ENCODE results near the gene GSTT2B. TPM values are rescaled to one million over a fixed set of nuclear protein-coding genes. Genes with fewer than 3 reads are reported as not detected.
"Not testable (repeated sequence)": the region's sequence is repeated elsewhere in the genome, so short reads cannot be mapped to it uniquely, and the experiment has no call there.

The GSTT2B gene
- total RNA-seq: 4.8 and 5.4 TPM in 2 replicates
- long read RNA-seq, partial matches to known transcripts: 0 of 1 reads
- long read RNA-seq, other reads (novel, unspliced or antisense): 0 of 1 reads

DNA sequence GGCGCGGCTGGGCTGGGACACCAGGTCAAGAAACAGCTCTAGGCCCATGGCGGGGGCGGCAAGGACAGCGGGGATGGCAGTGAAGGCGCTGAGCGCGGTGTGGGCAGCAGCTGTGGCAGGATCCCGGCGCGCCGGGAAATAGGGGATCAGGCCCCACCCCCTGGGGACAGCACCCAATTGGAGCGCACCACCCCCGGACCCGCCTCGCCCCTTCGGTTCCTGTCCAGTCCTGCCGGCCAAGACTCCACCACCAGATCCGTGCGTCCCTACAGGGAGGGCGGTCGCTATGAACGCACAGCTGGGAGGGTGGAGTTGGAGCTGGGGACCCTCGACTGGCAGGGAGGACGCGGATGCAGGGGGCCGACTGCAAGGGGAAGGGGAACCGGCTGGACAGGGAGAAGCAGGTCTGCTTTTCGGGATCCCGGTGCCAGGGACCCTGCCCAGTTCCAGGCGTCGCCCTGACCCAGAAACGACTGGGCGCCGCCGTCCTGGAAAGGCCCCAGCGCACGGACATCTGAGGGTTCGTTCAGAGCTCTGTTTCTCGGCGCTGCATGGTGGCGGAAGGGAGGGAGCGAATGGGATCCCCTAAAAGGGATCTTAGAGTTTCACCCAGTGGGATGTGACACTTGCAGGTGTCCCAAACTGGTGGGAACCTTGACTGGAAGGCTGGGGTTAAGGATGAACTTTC is at the start of gene GSTT2B:
Gene GSTT2B (minus strand): TSS at position 112 of the 688 bp plus-strand sequence. CDS start 64 bp downstream, at position 48.
- not testable (repeated sequence) for H3K4me1 Mint-ChIP-seq (ENCODE audit: low read depth); H3K9me3 Mint-ChIP-seq (ENCODE audit: low read depth); H3K27ac Mint-ChIP-seq; H3K27me3 Mint-ChIP-seq; DNase-seq (ENCODE audit: low spot score, unreplicated experiment); H3K36me3 Mint-ChIP-seq (ENCODE audit: insufficient read depth); H3K4me3 Mint-ChIP-seq (ENCODE audit: low read depth)

GRCh38 chr22:24010018-24010391 is 49.0 kb upstream of the GSTT2B start:
- Mint-ChIP-seq H3K9me3 (ENCODE audit: low read depth) (peaks cover 4% of the 10 kb centered on the region), H3K27ac (peak overlapping the region; percentile 22), H3K27me3 (peaks cover 3% of the 10 kb centered on the region), H3K4me3 (ENCODE audit: low read depth) (peak overlapping the region; percentile 52), H3K36me3 (ENCODE audit: insufficient read depth) (no peaks in the 10 kb centered on the region), H3K4me1 (ENCODE audit: low read depth) (peaks cover 22% of the 10 kb centered on the region)
- no peak for DNase-seq (ENCODE audit: low spot score, unreplicated experiment)
- TF ChIP-seq, protein P1, sequence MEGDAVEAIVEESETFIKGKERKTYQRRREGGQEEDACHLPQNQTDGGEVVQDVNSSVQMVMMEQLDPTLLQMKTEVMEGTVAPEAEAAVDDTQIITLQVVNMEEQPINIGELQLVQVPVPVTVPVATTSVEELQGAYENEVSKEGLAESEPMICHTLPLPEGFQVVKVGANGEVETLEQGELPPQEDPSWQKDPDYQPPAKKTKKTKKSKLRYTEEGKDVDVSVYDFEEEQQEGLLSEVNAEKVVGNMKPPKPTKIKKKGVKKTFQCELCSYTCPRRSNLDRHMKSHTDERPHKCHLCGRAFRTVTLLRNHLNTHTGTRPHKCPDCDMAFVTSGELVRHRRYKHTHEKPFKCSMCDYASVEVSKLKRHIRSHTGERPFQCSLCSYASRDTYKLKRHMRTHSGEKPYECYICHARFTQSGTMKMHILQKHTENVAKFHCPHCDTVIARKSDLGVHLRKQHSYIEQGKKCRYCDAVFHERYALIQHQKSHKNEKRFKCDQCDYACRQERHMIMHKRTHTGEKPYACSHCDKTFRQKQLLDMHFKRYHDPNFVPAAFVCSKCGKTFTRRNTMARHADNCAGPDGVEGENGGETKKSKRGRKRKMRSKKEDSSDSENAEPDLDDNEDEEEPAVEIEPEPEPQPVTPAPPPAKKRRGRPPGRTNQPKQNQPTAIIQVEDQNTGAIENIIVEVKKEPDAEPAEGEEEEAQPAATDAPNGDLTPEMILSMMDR (IDR thresholded peaks at IDR 0.05; ENCODE audit: unreplicated experiment): no peak

GRCh38 chr22:24009227-24010017 is 48.4 kb upstream of the GSTT2B start:
- no peak for DNase-seq (ENCODE audit: low spot score, unreplicated experiment)
- peaks cover 3% of the 10 kb centered on the region for H3K27me3 Mint-ChIP-seq
- peak overlapping the region; percentile 52 for H3K4me3 Mint-ChIP-seq (ENCODE audit: low read depth)
- peak overlapping the region; percentile 10 for H3K27ac Mint-ChIP-seq
- TF ChIP-seq, protein P1 (IDR thresholded peaks at IDR 0.05; ENCODE audit: unreplicated experiment): no peak
- H3K9me3 Mint-ChIP-seq (ENCODE audit: low read depth): peaks cover 4% of the 10 kb centered on the region
- peaks cover 22% of the 10 kb centered on the region for H3K4me1 Mint-ChIP-seq (ENCODE audit: low read depth)
- H3K36me3 Mint-ChIP-seq (ENCODE audit: insufficient read depth): no peaks in the 10 kb centered on the region

DNA sequence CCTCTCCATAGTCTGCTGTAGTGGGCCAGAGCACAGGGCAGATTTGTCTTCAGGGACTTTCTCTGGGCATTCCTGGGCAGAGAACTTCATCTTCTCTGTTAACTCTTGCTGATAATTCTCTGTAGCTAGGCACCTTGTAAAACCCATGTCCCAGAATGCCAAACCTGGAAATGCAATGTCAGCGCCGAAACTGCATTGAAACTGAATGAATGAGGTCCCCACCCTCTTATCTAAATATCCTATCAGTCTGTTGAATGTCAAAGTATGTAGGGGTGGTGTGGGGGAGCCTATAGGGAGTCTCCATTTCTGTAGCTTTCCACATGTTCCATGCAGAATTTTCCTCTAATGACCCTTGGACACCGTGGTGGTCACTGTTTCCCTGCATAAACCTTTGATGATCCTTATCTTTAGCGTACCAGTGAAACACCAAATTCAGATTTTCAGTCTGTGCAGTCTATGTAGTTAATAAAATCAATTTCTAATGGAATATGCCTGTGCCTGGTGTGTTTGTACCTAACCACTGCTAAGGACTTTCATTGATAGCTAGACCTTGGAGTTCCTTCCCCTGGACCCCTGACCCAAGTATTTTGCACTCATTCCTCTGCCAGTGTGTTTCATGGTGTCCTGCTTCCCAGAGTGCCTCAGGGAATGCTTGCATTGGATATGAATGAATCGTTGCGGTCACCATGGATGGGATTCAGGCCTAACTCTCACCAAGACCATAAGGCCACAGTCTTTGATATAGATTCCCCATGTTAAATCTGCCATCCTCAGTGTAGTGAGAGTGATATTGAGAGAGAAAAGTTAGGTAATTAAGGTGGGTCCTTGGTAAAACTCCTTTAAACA is 47.6 kb upstream of the GSTT2B start:
- Mint-ChIP-seq H3K9me3 (ENCODE audit: low read depth) (peaks cover 4% of the 10 kb centered on the region), H3K4me1 (ENCODE audit: low read depth) (peaks cover 21% of the 10 kb centered on the region), H3K27me3 (peaks cover 3% of the 10 kb centered on the region), H3K36me3 (ENCODE audit: insufficient read depth) (no peaks in the 10 kb centered on the region), H3K27ac (peak overlapping the region; percentile 10), H3K4me3 (ENCODE audit: low read depth) (no peak overlapping the region)
- no peak for DNase-seq (ENCODE audit: low spot score, unreplicated experiment)
- TF ChIP-seq, protein P1 (IDR thresholded peaks at IDR 0.05; ENCODE audit: unreplicated experiment): no peak

- Mint-ChIP-seq H3K27ac (no peak overlapping the region), H3K9me3 (ENCODE audit: low read depth) (peaks cover 4% of the 10 kb centered on the region), H3K4me3 (ENCODE audit: low read depth) (no peak overlapping the region), H3K36me3 (ENCODE audit: insufficient read depth) (no peaks in the 10 kb centered on the region), H3K4me1 (ENCODE audit: low read depth) (peaks cover 19% of the 10 kb centered on the region), H3K27me3 (peaks cover 3% of the 10 kb centered on the region)
- TF ChIP-seq, protein P1 (IDR thresholded peaks at IDR 0.05; ENCODE audit: unreplicated experiment): no peak
- DNase-seq (ENCODE audit: low spot score, unreplicated experiment): no peak
Measured at GRCh38 chr22:24008022-24008283, 47.0 kb upstream of the GSTT2B start.

All from progenitor cell of endocrine pancreas (in vitro differentiated cells).